CD14-positive monocyte (primary cell): ENCODE data around the gene CTDP1. TPM values are rescaled to one million over a fixed set of nuclear protein-coding genes. Genes with fewer than 3 reads are reported as not detected.

Experiments
- DNase-seq, 3 donors: peaks; one replicate each; pipeline ENCODE4 v3.0.0-alpha.2; 2011 to 2022
- H2AFZ ChIP-seq: 2 replicates; pipeline ENCODE4 v1.6.0; 2012; ENCODE audit warnings: mild to moderate bottlenecking, low read depth, low read length, inconsistent platforms; ENCODE audit not compliant: insufficient read depth, poor library complexity, severe bottlenecking
- H3K27ac ChIP-seq, 2 donors: 1 replicate in 1 of 2; 2 replicates in 1 of 2; pipeline ENCODE4 v1.5.1; 2012 to 2013; ENCODE audit warnings: low read length in 2 of 2, control low read depth in 1 of 2, inconsistent platforms in 1 of 2, low read depth in 1 of 2, mild to moderate bottlenecking in 1 of 2
- H3K27me3 ChIP-seq, 2 donors: one replicate each; pipeline versions ENCODE4 v1.6.0 to v1.6.1; 2011 to 2013; ENCODE audit warnings: low read length in 2 of 2; ENCODE audit not compliant: control insufficient read depth in 2 of 2, insufficient read depth in 2 of 2
- H3K36me3 ChIP-seq, 2 donors: replicated peaks in 1 of 2; 1 replicate in 1 of 2; 2 replicates in 1 of 2; pipeline versions ENCODE4 v1.5.1 to v1.6.1; 2012 to 2013; ENCODE audit warnings: low read length in 2 of 2, control low read depth in 1 of 2, inconsistent platforms in 1 of 2, mild to moderate bottlenecking in 1 of 2; ENCODE audit not compliant: insufficient read depth in 2 of 2, control insufficient read depth in 1 of 2
- H3K4me1 ChIP-seq, 2 donors: 1 replicate in 1 of 2; 2 replicates in 1 of 2; pipeline versions ENCODE4 v1.5.1 to v1.6.1; 2012 to 2013; ENCODE audit warnings: low read length in 2 of 2, control low read depth in 1 of 2, inconsistent platforms in 1 of 2, mild to moderate bottlenecking in 1 of 2, moderate library complexity in 1 of 2; ENCODE audit not compliant: insufficient read depth in 2 of 2, control insufficient read depth in 1 of 2
- H3K4me2 ChIP-seq: replicated peaks from 2 replicates; pipeline ENCODE3; 2012; ENCODE audit warnings: low read length, moderate library complexity, mild to moderate bottlenecking; ENCODE audit not compliant: poor library complexity, severe bottlenecking; ENCODE audit errors: extremely low read depth
- H3K4me3 ChIP-seq, 3 experiments: fragments of 200-600 bp in 1 of 3; sonication (generic) in 1 of 3; replicated peaks in 1 of 3; 1 replicate in 2 of 3; 2 replicates in 1 of 3; pipeline ENCODE4 v1.5.1; 2011 to 2013; ENCODE audit warnings: low read length in 3 of 3, mild to moderate bottlenecking in 3 of 3, control low read depth in 2 of 3, low read depth in 2 of 3, inconsistent platforms in 1 of 3, moderate library complexity in 1 of 3
- H3K79me2 ChIP-seq: 2 replicates; pipeline ENCODE4 v1.6.0; 2012; ENCODE audit warnings: mild to moderate bottlenecking, control low read depth, inconsistent platforms, low read length, moderate library complexity; ENCODE audit not compliant: insufficient read depth
- H3K9ac ChIP-seq: 2 replicates; pipeline ENCODE4 v1.6.0; 2017; ENCODE audit warnings: low read length, mild to moderate bottlenecking; ENCODE audit not compliant: insufficient read depth, poor library complexity, severe bottlenecking
- H3K9me3 ChIP-seq, 2 donors: replicated peaks in 1 of 2; 1 replicate in 1 of 2; 2 replicates in 1 of 2; pipeline versions ENCODE4 v1.5.1 to v1.6.1; 2012 to 2013; ENCODE audit warnings: low read length in 2 of 2, control low read depth in 1 of 2; ENCODE audit not compliant: control insufficient read depth in 1 of 2, insufficient read depth in 1 of 2
- H4K20me1 ChIP-seq: 2 replicates; pipeline ENCODE4 v1.6.0; 2012; ENCODE audit warnings: mild to moderate bottlenecking, low read length, control low read depth, moderate library complexity; ENCODE audit not compliant: insufficient read depth
- H3K27ac Mint-ChIP-seq, 7 donors: one replicate each; pipeline ENCODE4 v1.8.0; 2020; ENCODE audit warnings: mild to moderate bottlenecking in 7 of 7, mixed read lengths in 7 of 7, moderate library complexity in 6 of 7, inconsistent platforms in 2 of 7
- H3K27me3 Mint-ChIP-seq, 3 donors: one replicate each; pipeline ENCODE4 v1.8.0; 2021 to 2022; ENCODE audit warnings: low read depth in 3 of 3, mild to moderate bottlenecking in 3 of 3, mixed read lengths in 3 of 3, moderate library complexity in 3 of 3, inconsistent platforms in 1 of 3
- H3K36me3 Mint-ChIP-seq, 2 donors: one replicate each; pipeline ENCODE4 v1.8.0; 2020; ENCODE audit warnings: mixed read lengths in 2 of 2, inconsistent platforms in 1 of 2, mild to moderate bottlenecking in 1 of 2
- H3K4me1 Mint-ChIP-seq: one replicate; pipeline ENCODE4 v1.8.0; 2020; ENCODE audit warnings: mild to moderate bottlenecking, mixed read lengths
- H3K4me3 Mint-ChIP-seq, 2 donors: one replicate each; pipeline ENCODE4 v1.8.0; 2020; ENCODE audit warnings: mild to moderate bottlenecking in 2 of 2, mixed read lengths in 2 of 2, moderate library complexity in 1 of 2
- H3K9me3 Mint-ChIP-seq, 7 donors: one replicate each; pipeline ENCODE4 v1.8.0; 2020 to 2022; ENCODE audit warnings: mixed read lengths in 7 of 7, mild to moderate bottlenecking in 6 of 7, moderate library complexity in 6 of 7, inconsistent platforms in 2 of 7
- CTCF ChIP-seq: fragments of 200-600 bp; IDR thresholded peaks from one replicate; pipeline ENCODE4 v1.8.0; 2022; ENCODE audit warnings: antibody characterized with exemption, mild to moderate bottlenecking
- whole genome bisulfite sequencing: methylation state at CpG from one replicate; pipeline ENCODE4 v1.1.5; 2013; ENCODE audit warnings: missing lambda C conversion rate; ENCODE audit not compliant: insufficient coverage; 5-methylcytosine and 5-hydroxymethylcytosine counted together
- intact Hi-C, 2 donors: fragments of 100-400 bp; cut with micrococcal nuclease; formaldehyde crosslinking; loops; one replicate each; pipeline versions ENCODE4 v1.15.0 to v1.15.1; 2023
- polyA plus RNA-seq, 3 donors: library from polyadenylated mRNA; depleted of rRNA in 1 of 3; unstranded in 2 of 3; stranded (reverse) in 1 of 3; fragments of 300-500 nt in 2 of 3; fragments of >200 nt in 1 of 3; fragmentation: Illumina TruSeq in 2 of 3; gene quantifications; 1 replicate in 2 of 3; 2 replicates in 1 of 3; pipeline ENCODE4 v1.2.3, GENCODE V29; 2012 to 2021

The CTDP1 gene
- polyA plus RNA-seq, 3 donors: 9.1 to 13.9 (median 9.1) TPM

GRCh38 chr18:79779700-79780190 lies 100.1 kb downstream of the CTDP1 start:
- H3K4me3 ChIP-seq: no peak overlapping the region
- no peaks in the 10 kb centered on the region for H3K36me3 Mint-ChIP-seq

GRCh38 chr18:79780547-79780946 lies 100.9 kb downstream of the CTDP1 start:
- no peak overlapping the region for H3K4me3 ChIP-seq
- DNase-seq: no peak
- no peak overlapping the region for H3K4me2 ChIP-seq
- H3K27me3 Mint-ChIP-seq: peaks cover 16 to 34% (median 24%) of the 10 kb centered on the region in 3 donors
- H4K20me1 ChIP-seq: no peaks in the 10 kb centered on the region
- no peaks in the 10 kb centered on the region for H3K4me1 ChIP-seq
- H3K27ac Mint-ChIP-seq: no peak overlapping the region
- no peaks in the 10 kb centered on the region for H3K36me3 Mint-ChIP-seq
- H3K9me3 ChIP-seq: no peaks in the 10 kb centered on the region
- H2AFZ ChIP-seq: no peak overlapping the region
- no peak overlapping the region for H3K27ac ChIP-seq
- H3K9me3 Mint-ChIP-seq: peaks cover 1 to 10% (median 3%) of the 10 kb centered on the region in 7 donors
- peaks cover 6% of the 10 kb centered on the region for H3K4me1 Mint-ChIP-seq
- H3K9ac ChIP-seq: no peak overlapping the region
- H3K27me3 ChIP-seq: peaks cover 0 to 10% of the 10 kb centered on the region in 2 donors
- intact Hi-C loops: no loop called here
- TF ChIP-seq CTCF: no peak
- WGBS: 91% methylated on average over 4 of the region's 8 CpGs
- no peaks in the 10 kb centered on the region for H3K79me2 ChIP-seq
- no peaks in the 10 kb centered on the region for H3K36me3 ChIP-seq
- no peak overlapping the region for H3K4me3 Mint-ChIP-seq

More at GRCh38 chr18:79779700-79780190, 100.1 kb downstream of the CTDP1 start:
- Histone ChIP-seq H3K4me2 (no peak overlapping the region), H3K27me3 (peaks cover 0 to 2% of the 10 kb centered on the region in 2 donors), H3K79me2 (no peaks in the 10 kb centered on the region), H3K9me3 (no peaks in the 10 kb centered on the region), H3K36me3 (no peaks in the 10 kb centered on the region), H3K4me1 (no peaks in the 10 kb centered on the region), H4K20me1 (no peaks in the 10 kb centered on the region), H3K9ac (no peak overlapping the region), H3K27ac (no peak overlapping the region), H2AFZ (no peak overlapping the region)
- H3K27ac Mint-ChIP-seq: no peak overlapping the region
- peaks cover 3% of the 10 kb centered on the region for H3K4me1 Mint-ChIP-seq
- no peak for DNase-seq
- H3K9me3 Mint-ChIP-seq: peaks cover under 1 to 10% (median 3%) of the 10 kb centered on the region in 7 donors
- intact Hi-C loops: loop anchor here in 1 of 2 donors (10.0 kb wide), 1 partner anchor 55 kb away; no protein-coding TSS in a partner anchor
- H3K27me3 Mint-ChIP-seq: peaks cover 11 to 27% (median 24%) of the 10 kb centered on the region in 3 donors
- TF ChIP-seq CTCF: no peak
- WGBS: 96% methylated on average over 16 of the region's 18 CpGs
- H3K4me3 Mint-ChIP-seq: no peak overlapping the region
